H9 (cell line): ENCODE results near the gene CDC14A. TPM values are rescaled to one million over a fixed set of nuclear protein-coding genes. Genes with fewer than 3 reads are reported as not detected.

ENCODE experiments used
- DNase-seq: peaks from one replicate; pipeline ENCODE4 v3.0.0-alpha.2; 2017
- H2AFZ ChIP-seq: one replicate; pipeline ENCODE4 v1.6.1; 2013; ENCODE audit warnings: mild to moderate bottlenecking, low read length, control low read depth, moderate library complexity
- H2AK5ac ChIP-seq: 2 replicates; pipeline ENCODE4 v1.6.1; 2013; ENCODE audit warnings: low read length, control low read depth, mixed read lengths; ENCODE audit not compliant: insufficient read length
- H2BK120ac ChIP-seq: one replicate; pipeline ENCODE4 v1.6.1; 2013; ENCODE audit warnings: low read depth, mild to moderate bottlenecking, low read length, control low read depth, inconsistent platforms; ENCODE audit not compliant: poor library complexity, severe bottlenecking
- H2BK12ac ChIP-seq: 2 replicates; pipeline ENCODE4 v1.6.1; 2013; ENCODE audit warnings: low read length, control low read depth, mixed read lengths, low read depth; ENCODE audit not compliant: insufficient read length
- H2BK15ac ChIP-seq: 2 replicates; pipeline ENCODE4 v1.6.1; 2013; ENCODE audit warnings: low read depth, low read length, control low read depth
- H2BK20ac ChIP-seq: one replicate; pipeline ENCODE4 v1.6.1; 2013; ENCODE audit warnings: low read depth, mild to moderate bottlenecking, low read length, control low read depth, inconsistent platforms; ENCODE audit not compliant: poor library complexity, severe bottlenecking
- H2BK5ac ChIP-seq: 2 replicates; pipeline ENCODE4 v1.6.1; 2013; ENCODE audit warnings: low read length, control low read depth, mixed read lengths; ENCODE audit not compliant: insufficient read length
- H3K14ac ChIP-seq: 2 replicates; pipeline ENCODE4 v1.6.1; 2013; ENCODE audit warnings: low read length, control low read depth; ENCODE audit not compliant: insufficient read depth
- H3K18ac ChIP-seq: 2 replicates; pipeline ENCODE4 v1.6.1; 2013; ENCODE audit warnings: low read depth, mild to moderate bottlenecking, mixed read lengths, low read length, control low read depth; ENCODE audit not compliant: insufficient read length
- H3K23ac ChIP-seq: 2 replicates; pipeline ENCODE4 v1.6.1; 2013; ENCODE audit warnings: low read length, control low read depth, mixed read lengths, low read depth; ENCODE audit not compliant: insufficient read length
- H3K23me2 ChIP-seq: 2 replicates; pipeline ENCODE4 v1.6.1; 2013; ENCODE audit warnings: low read depth, mild to moderate bottlenecking, mixed read lengths, low read length, control low read depth; ENCODE audit not compliant: insufficient read length, poor library complexity, severe bottlenecking
- H3K27ac ChIP-seq: 2 replicates; pipeline ENCODE4 v1.5.1; 2013; ENCODE audit warnings: low read length, control low read depth, mixed read lengths, low read depth; ENCODE audit not compliant: insufficient read length
- H3K27me3 ChIP-seq: 2 replicates; pipeline ENCODE4 v1.6.1; 2013; ENCODE audit warnings: low read length, control low read depth, inconsistent platforms; ENCODE audit not compliant: insufficient read depth
- H3K4ac ChIP-seq: 2 replicates; pipeline ENCODE4 v1.6.1; 2013; ENCODE audit warnings: low read depth, mild to moderate bottlenecking, control low read depth, inconsistent platforms, low read length, moderate library complexity
- H3K4me1 ChIP-seq: 2 replicates; pipeline ENCODE4 v1.6.1; 2013; ENCODE audit warnings: low read length, control low read depth, inconsistent platforms; ENCODE audit not compliant: insufficient read depth
- H3K4me2 ChIP-seq: 2 replicates; pipeline ENCODE4 v1.6.1; 2013; ENCODE audit warnings: low read length, control low read depth, mixed read lengths; ENCODE audit not compliant: insufficient read length, insufficient read depth
- H3K56ac ChIP-seq: 2 replicates; pipeline ENCODE4 v1.6.1; 2013; ENCODE audit warnings: low read depth, mild to moderate bottlenecking, mixed read lengths, low read length, control low read depth; ENCODE audit not compliant: insufficient read length
- H3K79me1 ChIP-seq: 2 replicates; pipeline ENCODE4 v1.6.1; 2013; ENCODE audit warnings: low read depth, mild to moderate bottlenecking, moderate library complexity, low read length, control low read depth, inconsistent platforms; ENCODE audit not compliant: insufficient read depth, poor library complexity, severe bottlenecking
- H3K79me2 ChIP-seq: 2 replicates; pipeline ENCODE4 v1.6.1; 2013; ENCODE audit warnings: low read length, control low read depth, inconsistent platforms; ENCODE audit not compliant: insufficient read depth
- H3K9ac ChIP-seq: 2 replicates; pipeline ENCODE4 v1.6.1; 2013; ENCODE audit warnings: low read length, control low read depth, mixed read lengths; ENCODE audit not compliant: insufficient read length; ENCODE audit errors: extremely low read depth
- H3K9me3 ChIP-seq: one replicate; pipeline ENCODE4 v1.6.1; 2013; ENCODE audit warnings: low read depth, low read length, inconsistent platforms; ENCODE audit not compliant: control insufficient read depth
- H3T11ph ChIP-seq: one replicate; pipeline ENCODE4 v1.6.1; 2013; ENCODE audit warnings: mild to moderate bottlenecking, low read length, control low read depth, inconsistent platforms
- H4K20me1 ChIP-seq: one replicate; pipeline ENCODE4 v1.6.1; 2013; ENCODE audit not compliant: control insufficient read depth, insufficient read length, insufficient read depth
- H4K5ac ChIP-seq: 2 replicates; pipeline ENCODE4 v1.6.1; 2013; ENCODE audit warnings: low read depth, mild to moderate bottlenecking, mixed read lengths, low read length, control low read depth; ENCODE audit not compliant: insufficient read length
- H4K8ac ChIP-seq: replicated peaks from 2 replicates; pipeline ENCODE4 v1.6.1; 2013; ENCODE audit warnings: low read length, control low read depth, mixed read lengths, low read depth; ENCODE audit not compliant: insufficient read length
- H4K91ac ChIP-seq: 2 replicates; pipeline ENCODE4 v1.6.1; 2013; ENCODE audit warnings: low read depth, mild to moderate bottlenecking, moderate library complexity, mixed read lengths, low read length, control low read depth; ENCODE audit not compliant: insufficient read length
- H3K27ac Mint-ChIP-seq, 3 experiments: 2 replicates in 2 of 3; 3 replicates in 1 of 3; pipeline ENCODE4 v1.8.0; 2020 to 2021; ENCODE audit warnings: mixed read lengths in 3 of 3, mild to moderate bottlenecking in 1 of 3, moderate library complexity in 1 of 3
- H3K27me3 Mint-ChIP-seq: 2 replicates; pipeline ENCODE4 v1.8.0; 2021; ENCODE audit warnings: low read depth, mild to moderate bottlenecking, moderate library complexity, mixed read lengths
- H3K36me3 Mint-ChIP-seq, 3 experiments: 2 replicates in 2 of 3; 3 replicates in 1 of 3; pipeline ENCODE4 v1.8.0; 2020 to 2021; ENCODE audit warnings: low read depth in 3 of 3, mixed read lengths in 3 of 3; ENCODE audit not compliant: insufficient read depth in 1 of 3
- H3K4me1 Mint-ChIP-seq, 2 experiments: 2 replicates each; pipeline ENCODE4 v1.8.0; 2020; ENCODE audit warnings: mixed read lengths in 2 of 2
- H3K4me3 Mint-ChIP-seq, 2 experiments: 2 replicates in 1 of 2; 3 replicates in 1 of 2; pipeline ENCODE4 v1.8.0; 2020 to 2021; ENCODE audit warnings: mild to moderate bottlenecking in 2 of 2, mixed read lengths in 2 of 2, moderate library complexity in 1 of 2
- H3K9me3 Mint-ChIP-seq, 2 experiments: 2 replicates in 1 of 2; 3 replicates in 1 of 2; pipeline ENCODE4 v1.8.0; 2020; ENCODE audit warnings: mild to moderate bottlenecking in 2 of 2, mixed read lengths in 2 of 2, moderate library complexity in 1 of 2
- CTCF ChIP-seq: fragments of 200-600 bp; sonication (generic); conservative IDR thresholded peaks from 3 replicates; pipeline ENCODE4 v1.8.0; 2021; ENCODE audit warnings: antibody characterized with exemption, mild to moderate bottlenecking
- WGBS: extraction: QIAGEN DNeasy Blood & Tissue Kit; methylation state at CpG from one replicate; pipeline ENCODE4 v1.1.7; 2013; ENCODE audit warnings: missing lambda C conversion rate, low lambda C conversion rate, mixed read lengths; ENCODE audit not compliant: insufficient read length; ENCODE audit errors: extremely low coverage; 5-methylcytosine and 5-hydroxymethylcytosine counted together
- total RNA-seq: library from RNA; stranded (reverse); gene quantifications from 2 replicates; pipeline ENCODE4 v1.2.1, GENCODE V29; 2021

CDC14A gene
- total RNA-seq, 1 experiment from 2014 or later = 8.9 TPM

- Histone ChIP-seq H4K8ac (no peak overlapping the region), H3K23ac (no peak overlapping the region), H3K56ac (no peak overlapping the region), H3K9me3 (no peaks in the 10 kb centered on the region), H3K9ac (no peak overlapping the region), H4K5ac (no peak overlapping the region), H3K4me1 (no peaks in the 10 kb centered on the region), H2AFZ (no peak overlapping the region), H3K4ac (no peak overlapping the region), H3K27ac (no peak overlapping the region), H3K18ac (no peak overlapping the region), H3K14ac (no peak overlapping the region), H3K27me3 (no peaks in the 10 kb centered on the region), H3K79me2 (no peaks in the 10 kb centered on the region), H3K23me2 (no peaks in the 10 kb centered on the region), H3K79me1 (no peaks in the 10 kb centered on the region), H2BK120ac (no peak overlapping the region), H2BK12ac (no peak overlapping the region), H4K91ac (no peak overlapping the region), H2BK15ac (no peak overlapping the region), H2BK20ac (no peak overlapping the region), H2BK5ac (no peak overlapping the region), H4K20me1 (no peaks in the 10 kb centered on the region), H2AK5ac (no peak overlapping the region), H3K4me2 (no peak overlapping the region), H3T11ph (no peak overlapping the region)
- Mint-ChIP-seq H3K27ac (no peak overlapping the region), H3K4me3 (no peak overlapping the region), H3K36me3 (no peaks in the 10 kb centered on the region), H3K4me1 (peaks cover 18 to 19% of the 10 kb centered on the region in 2 experiments), H3K27me3 (no peaks in the 10 kb centered on the region), H3K9me3 (no peaks in the 10 kb centered on the region)
- TF ChIP-seq CTCF = no peak
- DNase-seq = no peak
- WGBS = no CpG with 5 or more reads among the region's 2 CpGs
Observed at GRCh38 chr1:100342348-100342747, 10.0 kb upstream of the CDC14A start.
